GM12873 (cell line): ENCODE results near the gene CLIP2.

Experiments used
- TF ChIP-seq, protein P1 (sequence below): IDR thresholded peaks from 2 replicates; pipeline ENCODE4 v1.5.1; 2012; ENCODE audit warnings: low read depth, mild to moderate bottlenecking, moderate library complexity, low read length, control low read depth; ENCODE audit not compliant: insufficient read depth; ENCODE audit errors: missing control alignments

Gene CLIP2

DNA sequence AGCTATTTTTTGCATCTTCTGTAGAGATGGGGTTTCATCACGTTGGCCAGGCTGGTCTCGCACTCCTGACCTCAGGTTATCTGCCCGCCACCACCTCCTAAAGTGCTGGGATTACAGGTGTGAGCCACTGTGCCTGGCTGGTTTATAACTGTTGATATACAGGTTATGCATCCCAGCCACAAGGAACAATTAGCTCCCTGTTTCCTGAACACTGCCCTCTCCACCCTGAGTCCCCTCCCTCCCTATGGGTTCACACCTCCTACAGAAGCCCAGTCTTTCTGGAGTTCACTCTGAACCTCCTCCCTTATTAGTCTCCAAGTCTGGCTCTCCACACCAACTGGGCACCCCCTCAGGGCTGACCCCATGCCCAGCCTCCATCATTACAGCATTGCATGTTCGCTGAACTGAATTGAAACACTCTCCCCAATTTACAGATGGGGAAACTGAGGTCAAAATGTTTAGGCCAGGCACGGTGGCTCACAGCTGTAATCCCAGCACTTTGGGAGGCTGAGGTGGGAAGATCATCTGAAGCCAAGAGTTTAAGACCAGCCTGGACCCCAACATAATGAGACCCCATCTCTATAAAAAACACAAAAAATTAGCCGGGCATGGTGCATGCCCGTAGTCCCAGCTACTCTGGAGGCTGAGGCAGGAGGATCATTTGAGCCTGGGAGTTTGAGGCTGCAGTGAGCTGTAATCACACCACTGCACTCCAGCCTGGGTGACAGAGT is 1.7 kb upstream of the CLIP2 start:
- TF ChIP-seq, protein P1, sequence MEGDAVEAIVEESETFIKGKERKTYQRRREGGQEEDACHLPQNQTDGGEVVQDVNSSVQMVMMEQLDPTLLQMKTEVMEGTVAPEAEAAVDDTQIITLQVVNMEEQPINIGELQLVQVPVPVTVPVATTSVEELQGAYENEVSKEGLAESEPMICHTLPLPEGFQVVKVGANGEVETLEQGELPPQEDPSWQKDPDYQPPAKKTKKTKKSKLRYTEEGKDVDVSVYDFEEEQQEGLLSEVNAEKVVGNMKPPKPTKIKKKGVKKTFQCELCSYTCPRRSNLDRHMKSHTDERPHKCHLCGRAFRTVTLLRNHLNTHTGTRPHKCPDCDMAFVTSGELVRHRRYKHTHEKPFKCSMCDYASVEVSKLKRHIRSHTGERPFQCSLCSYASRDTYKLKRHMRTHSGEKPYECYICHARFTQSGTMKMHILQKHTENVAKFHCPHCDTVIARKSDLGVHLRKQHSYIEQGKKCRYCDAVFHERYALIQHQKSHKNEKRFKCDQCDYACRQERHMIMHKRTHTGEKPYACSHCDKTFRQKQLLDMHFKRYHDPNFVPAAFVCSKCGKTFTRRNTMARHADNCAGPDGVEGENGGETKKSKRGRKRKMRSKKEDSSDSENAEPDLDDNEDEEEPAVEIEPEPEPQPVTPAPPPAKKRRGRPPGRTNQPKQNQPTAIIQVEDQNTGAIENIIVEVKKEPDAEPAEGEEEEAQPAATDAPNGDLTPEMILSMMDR, result no peak

DNA sequence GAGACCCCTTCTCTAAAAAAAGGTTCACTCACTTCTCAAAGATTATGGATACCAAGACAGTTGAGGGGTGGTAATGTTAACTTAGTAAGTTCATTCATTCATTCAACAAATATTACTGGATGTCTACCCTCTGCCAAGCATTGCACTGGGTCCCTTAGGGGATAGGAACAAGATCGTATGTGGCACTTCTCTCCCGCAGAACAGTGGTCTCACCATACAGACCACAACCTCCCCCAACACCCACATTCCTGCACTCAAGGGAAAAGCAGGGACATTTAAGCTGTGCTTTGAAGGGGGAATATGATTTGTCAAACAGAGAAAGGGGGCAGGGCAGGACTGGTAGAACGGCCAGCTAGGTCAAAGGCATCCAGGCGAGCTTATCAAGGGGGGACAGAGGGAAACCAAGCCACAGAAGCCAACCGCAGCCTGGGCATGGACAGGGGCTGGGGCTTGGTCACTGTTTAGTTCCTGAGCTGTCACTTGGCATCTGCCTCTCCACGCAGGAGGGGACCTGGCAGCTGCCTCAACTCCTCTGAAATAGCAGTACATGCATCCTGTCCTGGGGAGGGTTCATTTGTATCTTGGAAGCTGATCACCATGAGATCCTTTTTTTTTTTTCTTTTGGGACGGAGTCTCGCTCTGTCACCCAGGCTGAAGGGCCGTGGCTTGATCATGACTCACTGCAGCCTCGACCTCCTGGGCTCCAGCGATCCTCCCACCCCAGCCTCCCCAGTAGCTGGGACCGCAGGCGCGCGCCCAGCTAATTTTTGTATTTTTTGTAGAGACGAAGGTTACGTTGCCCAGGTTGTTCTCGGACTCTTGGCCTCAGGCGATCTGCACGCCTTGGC is 949 bp upstream of the CLIP2 start:
- TF ChIP-seq, protein P1, result no peak

DNA sequence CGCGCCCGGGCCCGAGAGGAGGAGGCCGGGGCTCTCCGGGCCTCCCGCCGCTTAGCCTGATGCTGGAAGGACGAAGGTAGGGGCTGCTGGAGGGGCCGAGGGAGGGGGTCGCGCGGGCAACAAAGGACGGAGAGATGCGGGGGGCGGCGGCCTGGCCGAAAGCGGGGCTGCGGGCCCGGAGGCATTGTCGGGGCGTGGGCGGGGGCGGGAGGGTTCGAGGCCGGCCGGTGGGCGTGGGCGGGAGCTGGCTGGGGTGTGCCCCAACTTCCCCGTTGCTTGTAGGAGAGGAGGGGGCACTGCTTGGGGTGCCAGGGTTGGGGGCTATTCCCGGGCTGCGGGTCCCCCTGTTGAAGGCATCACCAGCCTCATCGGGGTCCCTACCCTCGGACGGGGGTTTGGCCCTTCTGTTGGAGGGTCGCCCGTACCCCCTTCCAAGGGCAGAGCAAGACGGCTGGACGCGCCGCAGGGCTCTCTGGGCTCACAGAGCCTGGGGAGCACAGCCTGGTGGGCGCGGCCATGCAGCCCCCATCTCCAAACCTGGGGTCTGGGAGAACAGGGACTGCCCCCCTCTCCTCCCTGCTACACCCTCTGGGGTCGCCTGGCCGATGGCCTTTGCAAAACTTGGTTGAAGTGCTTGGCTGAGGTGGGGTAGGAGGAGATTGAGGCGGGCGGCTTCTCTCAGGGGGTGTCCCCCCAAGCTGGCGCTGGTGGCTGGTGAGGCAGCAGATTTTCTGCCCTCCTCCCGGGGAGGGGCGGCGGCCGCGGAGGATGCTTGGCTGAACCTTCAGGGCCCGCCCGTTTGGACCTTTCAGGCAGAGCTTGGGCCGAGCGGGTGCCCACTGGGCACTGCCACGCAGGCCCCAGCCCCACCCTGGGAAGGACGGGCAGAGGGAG is 699 bp downstream of the CLIP2 start:
- TF ChIP-seq, protein P1, result no peak

DNA sequence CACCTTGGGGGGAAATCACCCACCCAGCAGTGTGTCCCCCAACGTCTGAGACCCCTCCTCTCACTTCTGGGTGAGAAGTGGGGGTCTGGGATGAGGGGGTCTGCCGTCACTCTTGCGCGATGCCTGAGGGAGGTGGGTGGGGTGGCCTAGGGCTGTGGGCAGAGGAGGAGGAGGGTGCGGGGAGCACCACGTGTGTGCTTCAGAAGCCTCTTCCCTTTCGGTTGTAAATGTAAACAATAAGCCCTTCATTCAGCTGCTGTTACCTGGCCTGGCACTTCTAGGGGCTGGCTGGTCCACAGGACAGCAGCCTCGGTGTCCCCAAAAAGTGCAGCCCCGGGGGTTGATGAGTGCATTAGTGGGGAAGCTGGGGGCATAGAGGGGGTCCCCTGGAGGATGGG is 1.3 kb downstream of the CLIP2 start:
- TF ChIP-seq, protein P1, result no peak

DNA sequence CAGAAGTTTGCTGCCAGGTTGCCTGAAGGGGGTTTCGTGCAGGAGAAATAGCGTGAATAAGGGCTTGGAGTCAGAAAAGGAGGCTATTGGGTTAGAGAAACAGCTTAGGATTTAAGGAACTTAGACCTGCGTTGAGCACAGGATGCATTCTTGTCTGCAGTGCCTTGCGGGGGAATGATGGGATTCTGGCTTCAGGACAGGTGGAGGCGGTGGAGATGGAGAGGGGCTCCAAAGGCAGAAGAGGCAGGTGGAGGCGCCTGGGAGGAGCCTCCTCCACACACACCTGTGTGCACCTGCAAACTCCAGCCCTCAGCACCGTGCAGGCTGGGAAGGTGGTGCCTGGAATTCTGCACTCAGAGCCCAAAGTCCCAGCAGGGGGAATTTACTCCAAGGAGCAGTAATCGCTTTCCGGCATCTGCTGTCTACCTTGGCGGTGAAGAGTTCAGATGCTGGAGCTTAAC is 1.8 kb downstream of the CLIP2 start:
- TF ChIP-seq, protein P1, result no peak

DNA sequence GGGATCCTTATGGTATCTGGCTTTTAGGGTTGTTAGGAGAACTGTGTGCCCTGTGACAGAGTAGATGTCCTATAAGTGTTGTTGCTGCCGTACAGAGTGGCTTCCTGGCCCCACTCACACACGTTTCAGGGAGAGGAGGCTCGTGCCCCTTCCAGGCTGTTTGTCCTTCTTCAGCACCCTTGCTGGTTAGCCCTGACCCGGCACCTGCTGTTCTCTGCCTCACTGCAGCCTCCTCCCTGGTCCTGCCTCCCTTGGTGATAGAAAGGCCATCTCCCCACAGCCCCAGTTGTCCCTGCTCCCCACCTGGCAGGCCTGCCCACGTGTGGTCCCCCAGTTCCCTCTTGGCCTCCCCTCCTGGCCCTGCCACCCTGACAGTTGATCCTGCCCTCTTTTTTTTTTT is 2.3 kb downstream of the CLIP2 start:
- TF ChIP-seq, protein P1, result no peak
